ENCODE measurements around the gene GORAB.

GRCh38 chr1:170535418-170535817 lies 3.5 kb downstream of the GORAB start:
- TF ChIP-seq CTCF (IDR thresholded peaks at IDR 0.05; ENCODE audit: extremely low read depth in 1 of 2, insufficient read depth in 1 of 2, low read depth in 1 of 2, low read length in 2 of 2) (no peak), POLR2A (IDR thresholded peaks at IDR 0.05; ENCODE audit: low read depth, low read length) (no peak), EZH2 (IDR thresholded peaks at IDR 0.05; ENCODE audit: borderline replicate concordance, low read depth, low read length, severe bottlenecking) (no peak), FOS (IDR thresholded peaks at IDR 0.05; ENCODE audit: borderline replicate concordance, insufficient read depth, low read length) (no peak), JUN (IDR thresholded peaks at IDR 0.05; ENCODE audit: borderline replicate concordance, insufficient read depth, insufficient read length, low read depth) (no peak), MYC (IDR thresholded peaks at IDR 0.05; ENCODE audit: low read depth, low read length) (no peak)

All from endothelial cell of umbilical vein (primary cell).